ENCODE results near the gene CTIF.

CTIF gene

DNA sequence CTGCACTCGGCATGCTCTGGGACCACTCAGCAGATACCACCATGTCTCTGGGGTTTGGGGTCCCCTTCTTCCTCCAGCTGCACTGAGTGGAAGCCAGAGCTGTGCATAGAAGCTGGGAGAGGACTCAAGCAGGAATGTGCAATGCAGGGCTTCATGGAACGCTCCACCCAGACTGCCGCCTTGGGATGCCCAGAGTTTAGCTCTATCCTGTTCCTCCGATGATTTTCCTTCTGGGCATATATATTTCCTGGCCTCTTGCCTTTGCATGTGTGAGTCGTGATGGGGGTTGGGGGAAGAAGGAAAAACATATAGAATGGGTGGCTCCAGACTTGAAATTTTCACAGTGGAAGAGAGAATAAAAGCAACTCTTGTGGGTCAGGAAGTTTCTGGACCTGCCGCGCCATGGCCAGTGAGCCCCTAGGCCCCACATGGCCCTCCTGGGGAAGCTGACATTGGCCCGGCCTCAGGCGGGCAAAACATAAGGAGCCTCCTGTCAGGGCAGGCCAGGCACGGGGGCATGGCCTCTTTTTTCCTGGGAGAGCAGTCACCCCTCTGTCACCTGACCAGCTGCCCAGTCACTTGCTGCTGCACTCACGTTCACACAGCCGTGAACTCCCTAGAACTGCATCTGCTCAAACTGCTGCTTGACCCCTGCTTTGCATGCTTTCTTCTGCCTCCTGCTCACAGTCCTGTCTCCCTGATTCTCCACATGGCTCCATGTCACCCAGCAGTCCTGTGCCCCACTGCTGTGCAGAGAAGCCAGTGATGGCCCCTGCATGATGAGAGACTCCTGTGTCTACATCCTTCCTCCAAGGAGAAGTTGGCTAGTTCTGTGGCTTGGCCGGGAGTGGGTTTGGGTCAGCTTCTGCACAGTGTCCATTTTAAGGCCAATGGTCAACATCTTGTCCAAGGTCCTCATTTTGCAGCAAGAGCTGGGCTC is 197.8 kb downstream of the CTIF start:
- no peak for DNase-seq

DNA sequence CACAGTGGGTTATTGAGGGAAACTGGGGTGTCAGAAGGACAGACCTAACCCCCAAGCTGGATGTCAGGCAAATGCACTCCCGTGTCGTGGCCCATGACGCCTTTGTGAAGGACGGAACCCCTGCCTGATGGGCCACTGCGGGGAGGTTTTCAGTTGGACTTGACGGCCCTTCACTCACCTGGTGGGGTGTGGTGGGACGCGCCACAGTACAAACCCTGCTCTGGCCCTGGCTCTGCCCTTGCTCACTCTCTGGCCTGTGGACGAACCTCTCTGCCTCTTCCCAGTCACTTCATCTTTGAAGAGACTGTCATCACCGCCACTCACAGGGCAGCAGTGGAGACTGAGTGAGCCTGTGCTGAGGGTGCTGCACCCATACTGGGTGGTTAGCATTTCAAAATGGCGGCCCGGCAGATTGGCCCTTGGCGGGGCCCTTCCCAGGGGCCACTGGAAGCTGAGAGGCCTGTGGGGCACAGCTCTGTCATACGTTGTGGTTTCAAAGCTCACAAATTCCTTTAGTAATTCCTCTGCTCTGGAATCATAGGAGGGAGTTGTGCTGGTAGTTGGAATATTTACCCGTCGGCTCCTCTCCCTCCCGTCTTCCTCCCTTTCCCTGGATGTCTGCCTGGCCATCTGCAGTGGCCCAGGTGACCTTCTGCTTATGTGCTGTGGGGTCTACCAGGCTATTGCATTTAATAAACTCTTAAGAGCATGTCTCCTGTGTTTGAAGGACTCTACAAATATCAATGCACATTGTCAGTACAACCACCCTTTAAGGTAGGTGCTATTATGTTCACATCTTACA is 200.6 kb downstream of the CTIF start:
- no peak for DNase-seq

DNA sequence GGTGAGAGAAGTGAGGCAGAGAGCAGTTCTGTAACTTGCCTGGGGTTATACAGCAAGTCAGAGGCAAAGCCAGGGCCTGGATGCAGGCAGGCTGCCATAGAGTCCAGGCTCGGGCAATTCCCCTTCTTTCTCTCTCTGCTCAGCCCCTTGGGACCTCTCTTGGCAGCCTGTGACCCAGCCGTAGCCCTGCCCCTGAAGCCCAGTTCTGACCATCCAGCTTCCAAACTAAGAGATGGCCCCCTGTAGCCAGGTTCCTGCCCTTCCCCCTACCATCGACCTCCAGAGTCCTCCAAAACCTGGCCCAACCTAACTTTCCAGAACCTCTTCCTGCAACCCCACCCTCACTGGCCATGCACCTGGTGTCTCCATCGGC is 201.2 kb downstream of the CTIF start:
- no peak for DNase-seq

DNA sequence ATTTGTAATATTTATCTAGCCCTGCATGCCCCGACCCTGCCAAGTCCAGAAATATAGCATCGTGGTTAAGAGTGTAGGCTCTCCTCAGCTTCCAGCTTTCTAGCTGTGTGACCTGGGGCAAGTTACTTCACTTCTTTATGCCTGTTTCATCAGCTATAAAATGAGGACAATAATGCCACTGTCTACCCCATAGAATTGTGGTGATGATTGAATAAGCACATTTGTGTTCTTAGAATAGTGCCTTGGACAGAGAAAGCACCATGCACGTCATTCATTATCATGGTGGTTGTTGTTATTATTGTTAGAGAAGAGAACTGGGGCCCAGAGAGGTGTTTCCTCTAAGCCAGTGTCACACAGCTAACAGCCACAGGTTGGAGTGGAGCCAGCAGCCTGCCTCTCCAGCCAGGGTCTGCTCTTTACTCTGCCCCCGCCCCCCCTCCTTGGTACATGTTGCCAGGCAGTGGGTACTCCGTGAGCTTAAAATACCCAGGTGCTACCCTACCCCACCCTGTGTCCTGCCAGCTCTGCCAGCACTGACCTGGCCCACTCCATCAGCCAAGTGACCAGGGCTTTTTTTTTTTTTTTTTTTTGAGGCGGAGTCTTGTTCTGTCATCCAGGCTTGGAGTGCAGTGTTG is 202.1 kb downstream of the CTIF start:
- no peak for DNase-seq

DNA sequence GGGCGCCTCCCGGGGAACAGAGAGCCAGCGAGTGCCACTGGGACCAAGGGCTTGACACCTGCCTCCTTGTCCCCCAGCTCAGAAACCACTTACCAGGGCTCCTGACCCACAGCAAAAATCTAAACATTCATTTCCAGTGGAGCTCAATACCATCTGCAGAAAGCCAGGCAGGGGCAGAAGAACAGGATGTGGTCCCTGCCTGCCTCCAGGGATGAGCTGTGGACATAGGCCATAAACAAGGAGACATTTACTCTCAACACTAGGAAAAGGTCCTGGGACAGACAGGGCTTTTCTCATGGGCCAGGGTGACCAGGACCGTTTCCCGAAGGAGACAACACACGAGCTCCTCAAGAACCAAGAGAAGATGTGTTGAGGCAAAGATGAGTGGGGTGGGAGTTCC is 203.0 kb downstream of the CTIF start:
- DNase-seq, result no peak

DNA sequence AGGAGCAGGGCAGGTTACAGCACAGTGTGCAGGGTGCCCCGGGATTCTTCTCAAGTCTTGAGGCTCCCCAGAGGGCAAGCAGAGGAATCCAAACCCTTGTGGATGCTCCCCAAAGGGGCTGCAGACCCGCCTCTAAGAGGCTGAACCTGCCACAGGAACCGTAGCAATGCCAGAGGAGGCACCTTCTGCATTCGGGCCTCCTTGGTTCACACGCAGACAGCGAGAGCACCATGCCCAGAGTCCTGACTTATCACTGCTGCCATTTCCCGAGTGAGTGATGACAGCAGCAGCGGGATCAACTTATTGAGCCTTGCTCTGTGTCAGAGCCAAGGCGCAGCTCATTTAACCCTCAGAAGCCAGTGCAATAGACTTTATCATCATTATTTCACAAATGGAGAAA is 203.5 kb downstream of the CTIF start:
- no peak for DNase-seq

DNA sequence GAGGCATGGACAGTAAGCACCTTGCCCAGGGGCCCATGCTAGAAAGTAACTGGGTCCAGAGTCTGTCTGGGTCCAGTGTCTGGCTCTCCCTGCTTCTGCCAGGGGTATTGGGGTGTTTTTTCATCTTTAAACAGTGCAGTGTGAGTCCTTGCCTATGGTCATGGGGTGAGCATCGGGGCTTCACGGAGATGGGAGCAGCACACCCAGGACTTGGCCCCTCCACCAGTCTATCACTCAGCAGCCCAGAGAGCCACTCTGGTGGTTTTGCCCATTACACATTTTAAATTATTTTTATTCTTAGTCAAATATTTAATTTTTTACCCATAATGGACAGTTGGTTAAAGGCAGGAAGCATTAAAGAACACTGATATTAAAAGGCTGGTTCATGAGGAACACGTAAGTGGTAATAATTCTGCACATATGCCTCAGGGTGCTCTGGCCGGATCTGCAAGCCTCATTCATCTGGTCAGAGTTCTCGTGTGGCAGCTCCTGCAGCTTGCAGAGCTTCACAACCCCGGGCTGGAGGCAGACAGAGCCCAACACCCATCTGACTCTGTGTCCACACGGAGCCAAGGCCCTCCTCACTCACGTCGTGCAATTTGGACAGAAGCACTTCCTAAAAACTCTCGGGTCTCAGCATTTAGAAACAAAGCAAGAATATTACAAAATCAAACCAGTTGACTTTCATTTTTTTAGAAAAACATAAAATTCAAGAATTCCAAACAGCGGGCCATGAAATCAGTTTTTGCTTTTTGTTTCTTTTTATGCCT is 204.1 kb downstream of the CTIF start:
- no peak for DNase-seq

DNA sequence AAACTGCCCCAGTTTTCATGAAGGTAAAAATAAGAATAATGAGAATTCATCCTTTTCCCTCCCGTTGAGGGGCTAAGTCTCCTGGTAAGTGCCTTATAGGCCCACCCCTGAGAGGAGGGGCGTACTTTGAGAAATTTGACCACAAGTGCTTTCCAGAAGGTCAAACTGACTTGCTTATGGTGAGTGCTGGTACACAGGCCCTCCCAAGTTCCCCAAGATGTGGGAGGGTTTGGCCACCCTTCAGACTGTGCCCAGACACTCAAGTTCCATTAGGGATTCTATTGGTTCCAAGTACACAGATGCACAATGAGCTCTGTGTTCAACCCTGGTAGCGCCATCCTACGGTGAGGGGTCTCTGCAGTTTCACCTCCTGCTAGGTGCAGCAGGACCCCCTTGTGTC is 205.1 kb downstream of the CTIF start:
- DNase-seq, result no peak

DNA sequence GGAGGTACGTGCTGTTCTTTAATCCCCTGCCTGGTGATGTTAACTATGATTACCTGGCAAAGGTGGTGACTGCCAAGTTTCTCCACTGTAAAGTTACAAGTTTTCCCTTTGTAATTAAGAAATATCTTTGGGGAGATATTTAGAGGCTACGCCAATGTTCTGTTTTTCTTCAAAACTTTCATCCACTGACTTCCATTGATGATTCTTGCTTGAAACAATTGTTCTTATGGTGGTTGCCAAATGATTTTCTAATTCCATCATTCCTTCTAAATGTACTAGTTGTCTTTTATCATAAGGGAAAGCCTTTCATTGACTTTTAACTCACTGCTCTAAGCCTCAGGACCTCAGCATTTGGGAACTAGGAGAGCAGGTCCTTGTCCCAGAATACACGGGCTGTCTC is 206.5 kb downstream of the CTIF start:
- no peak for DNase-seq

DNA sequence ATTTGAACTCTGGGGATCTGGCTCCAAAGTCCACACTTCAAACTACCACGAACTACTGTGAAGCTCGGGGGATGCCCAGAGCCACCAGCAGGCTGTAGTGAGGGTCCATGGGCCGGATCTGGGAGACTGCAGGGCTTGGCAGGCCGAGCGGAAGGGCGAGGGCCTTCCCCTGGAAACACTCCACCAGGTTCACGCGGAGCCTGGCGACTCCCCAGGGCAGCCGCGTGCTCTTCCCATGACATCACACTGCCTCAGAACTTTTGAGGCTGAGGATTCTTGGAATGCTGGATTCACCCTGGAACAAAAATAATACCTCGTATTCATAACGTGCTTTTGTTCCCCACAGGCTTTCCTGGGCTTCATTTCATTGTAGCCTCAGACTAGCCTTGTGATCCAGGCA is 210.9 kb downstream of the CTIF start:
- no peak for DNase-seq

DNA sequence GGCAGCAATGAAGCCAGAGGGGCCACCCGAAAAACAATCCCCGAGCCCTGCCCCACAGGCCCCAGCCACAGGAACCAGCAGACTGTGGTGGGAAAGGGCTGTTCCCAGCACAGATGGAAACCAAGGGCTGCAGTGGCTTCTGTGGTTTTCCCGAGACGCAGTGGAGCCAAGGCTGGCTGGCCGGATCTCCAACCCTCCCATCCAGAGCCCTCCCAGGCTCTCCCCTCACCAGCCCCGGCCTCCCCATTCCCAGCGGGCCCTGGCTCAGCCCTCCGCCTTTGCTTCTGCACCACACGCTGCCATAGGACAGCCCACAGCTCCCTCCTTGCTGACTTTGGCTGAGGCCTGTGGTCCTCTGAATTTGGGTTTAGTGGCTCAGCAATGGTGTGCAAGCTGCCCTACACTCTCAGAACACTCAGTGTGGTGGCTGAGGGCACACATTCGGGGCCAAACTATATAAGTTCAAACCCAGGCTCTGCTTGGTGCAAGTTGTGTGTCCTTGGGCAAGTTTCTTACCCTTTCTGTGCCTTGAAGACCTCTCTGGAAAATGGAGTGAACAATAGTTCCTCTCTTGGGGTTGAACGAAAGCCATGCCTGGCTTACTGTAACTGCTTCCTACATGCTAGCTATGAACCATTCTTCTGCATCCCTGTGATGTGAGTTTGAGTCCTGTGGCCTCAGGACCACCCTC is 211.8 kb downstream of the CTIF start:
- DNase-seq, result no peak

DNA sequence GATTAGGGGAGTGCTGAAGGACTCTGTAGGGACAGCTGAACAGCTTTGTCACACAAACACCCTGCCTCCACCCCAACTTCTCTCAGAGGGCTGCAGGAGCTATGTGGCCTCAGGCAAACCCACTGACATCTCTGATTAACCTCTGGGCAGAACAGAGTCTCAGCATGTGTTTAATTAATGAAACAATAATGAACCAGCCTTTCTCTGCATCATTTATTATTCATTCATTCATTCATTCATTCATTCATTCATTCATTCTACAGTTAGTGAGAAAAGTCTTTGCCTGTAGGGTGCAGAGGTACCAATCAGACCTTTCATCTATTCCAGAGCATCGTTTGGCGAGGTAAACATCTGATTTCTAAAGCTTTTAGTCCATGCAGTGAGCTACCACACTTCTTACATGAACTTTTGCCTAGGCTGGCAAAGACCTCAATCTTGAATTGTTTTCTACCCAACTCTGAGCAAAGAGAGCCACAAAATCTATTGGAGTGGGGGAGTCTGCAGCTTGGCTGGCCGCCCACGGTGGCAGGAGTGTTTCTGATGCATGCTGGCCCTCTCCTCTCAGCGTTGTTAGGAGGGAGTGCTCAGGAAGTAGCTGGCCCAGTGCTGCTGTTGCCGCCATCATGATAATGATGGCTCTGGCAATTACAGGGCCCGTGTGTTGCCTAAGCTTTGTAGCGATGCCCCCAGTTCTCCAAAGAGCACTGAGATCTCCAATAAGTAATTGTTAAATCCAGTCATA is 213.1 kb downstream of the CTIF start:
- no peak for DNase-seq

DNA sequence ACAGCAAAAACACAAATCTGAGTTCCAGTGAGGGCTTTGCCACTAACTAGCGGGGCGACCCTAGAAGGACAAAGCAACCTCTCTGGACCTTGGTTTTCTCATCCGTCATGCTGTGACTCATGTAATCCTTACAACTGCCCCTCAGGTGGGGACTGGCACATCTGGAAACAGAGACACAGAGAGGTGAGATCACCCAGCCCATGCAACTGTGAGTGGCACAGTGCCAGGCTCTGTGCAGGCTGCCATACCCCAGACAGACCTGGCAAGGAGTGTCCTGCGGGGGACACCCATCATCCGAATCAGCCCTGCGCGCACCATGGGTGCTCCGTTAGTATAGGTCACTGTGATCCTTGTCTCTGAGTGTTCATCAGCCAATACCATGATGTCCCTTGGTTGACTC is 213.6 kb downstream of the CTIF start:
- DNase-seq, result no peak

DNA sequence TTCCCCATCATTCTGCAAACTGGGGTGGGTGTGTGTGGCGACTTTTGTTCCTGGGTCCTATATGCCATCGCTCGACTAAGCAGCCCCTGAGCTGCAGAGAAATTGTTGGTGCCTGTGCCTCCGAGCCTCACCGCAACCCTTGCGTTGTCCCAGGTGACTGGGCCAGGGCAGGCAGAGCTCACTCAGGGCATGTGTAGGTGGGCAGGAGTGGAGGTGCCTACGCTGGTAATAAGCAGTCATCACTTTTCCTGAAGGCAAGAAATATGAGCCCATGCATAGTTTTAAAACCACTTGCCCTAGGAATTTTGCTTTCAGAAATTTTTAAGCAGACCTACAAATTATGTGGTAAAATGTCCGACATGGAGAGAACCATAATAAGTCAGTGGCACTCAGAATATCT is 214.1 kb downstream of the CTIF start:
- no peak for DNase-seq

DNA sequence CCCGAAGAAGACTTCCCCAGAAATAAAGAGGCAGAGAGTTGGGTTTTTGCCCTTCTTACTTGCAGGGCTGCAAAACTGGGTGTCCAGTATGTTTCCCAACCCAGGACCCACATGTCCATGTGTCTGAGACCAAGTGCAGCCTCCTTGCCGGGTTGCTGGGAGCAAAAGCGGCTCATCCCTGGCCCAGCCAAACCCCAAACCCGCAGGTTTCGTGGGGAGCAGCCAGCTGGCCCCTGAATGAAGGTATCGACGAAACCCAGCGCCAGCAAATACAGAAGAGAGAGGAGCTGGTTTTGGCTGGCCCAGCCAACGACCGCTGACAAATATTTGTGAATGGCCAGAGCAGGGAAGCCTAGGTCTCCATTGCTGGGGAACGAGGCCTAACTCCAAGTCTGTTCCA is 214.9 kb downstream of the CTIF start:
- DNase-seq, result no peak

DNA sequence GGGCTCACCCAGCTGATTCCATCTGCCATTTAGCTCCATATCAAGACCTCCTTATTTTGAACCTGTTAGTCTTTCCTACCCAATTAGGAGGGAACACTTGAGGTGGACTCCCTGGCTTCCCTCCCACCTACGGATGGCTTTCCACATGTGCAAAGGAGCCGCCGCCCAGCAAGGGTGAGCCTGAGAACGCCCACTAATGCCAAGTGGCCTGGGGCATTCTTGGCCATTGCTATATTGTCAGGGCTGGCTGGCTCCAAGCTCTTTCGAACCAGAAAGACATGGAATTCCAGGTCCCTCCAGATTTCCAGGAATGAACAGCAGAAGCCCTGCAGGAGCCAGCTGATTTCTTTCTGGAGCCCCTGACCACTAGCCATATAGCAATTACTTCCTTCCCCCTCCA is 215.7 kb downstream of the CTIF start:
- no peak for DNase-seq

DNA sequence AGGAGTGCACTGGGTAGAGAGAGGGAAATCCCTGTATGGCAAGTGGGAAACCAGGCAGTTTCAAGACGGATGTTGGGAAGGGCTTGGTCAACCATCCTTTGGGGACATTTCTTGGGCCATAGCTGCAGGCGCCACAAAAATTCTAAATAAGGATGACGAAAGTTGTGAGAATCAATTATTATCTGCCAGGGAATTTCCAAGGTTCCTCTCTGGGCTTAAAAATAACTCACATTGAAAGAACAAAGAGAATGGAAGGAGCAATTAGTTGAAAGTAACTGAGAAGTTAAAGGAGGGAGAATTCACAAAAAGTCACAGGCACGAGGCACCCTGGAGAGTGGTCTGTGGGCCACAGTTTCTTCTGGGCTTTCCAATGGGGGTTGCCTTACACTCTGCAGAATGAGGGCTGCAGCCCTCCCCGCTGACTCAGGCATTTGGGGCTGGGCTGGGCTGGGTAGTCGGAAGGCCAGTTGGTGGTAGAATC is 216.2 kb downstream of the CTIF start:
- no peak for DNase-seq

DNA sequence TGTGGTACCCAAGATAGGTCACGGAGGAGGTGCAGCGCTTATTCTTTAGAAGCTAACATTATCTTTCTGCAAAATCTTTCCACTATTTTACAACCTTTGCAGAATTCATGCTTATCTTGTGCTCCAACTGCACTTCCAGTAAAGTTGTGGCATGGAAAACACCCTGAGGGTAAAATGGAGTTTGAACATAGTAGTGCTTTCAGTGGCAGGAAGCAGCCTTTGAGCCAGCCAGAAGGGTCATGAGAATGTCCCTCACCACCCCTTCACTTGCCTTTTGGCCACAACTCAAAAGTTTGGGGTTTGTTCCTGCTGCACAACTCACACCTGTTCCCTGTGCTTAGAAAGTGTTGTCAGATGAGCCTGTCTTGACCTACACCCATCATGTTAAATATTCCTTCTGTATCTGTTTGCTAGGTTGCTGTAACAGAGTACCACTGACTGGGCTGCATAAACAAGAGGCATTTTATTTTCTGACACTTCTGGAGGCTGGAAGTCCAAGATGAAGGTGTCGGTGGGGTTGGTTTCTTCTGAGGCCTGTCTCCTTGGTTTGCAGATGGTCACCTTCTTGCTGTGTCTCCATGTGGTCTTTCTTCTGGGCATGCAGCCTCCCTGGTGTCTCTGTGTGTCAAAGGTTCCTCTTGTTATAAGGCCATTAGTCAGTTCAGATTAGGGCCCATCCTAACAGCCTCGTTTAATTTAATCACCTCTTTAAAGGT is 217.8 kb downstream of the CTIF start:
- no peak for DNase-seq

DNA sequence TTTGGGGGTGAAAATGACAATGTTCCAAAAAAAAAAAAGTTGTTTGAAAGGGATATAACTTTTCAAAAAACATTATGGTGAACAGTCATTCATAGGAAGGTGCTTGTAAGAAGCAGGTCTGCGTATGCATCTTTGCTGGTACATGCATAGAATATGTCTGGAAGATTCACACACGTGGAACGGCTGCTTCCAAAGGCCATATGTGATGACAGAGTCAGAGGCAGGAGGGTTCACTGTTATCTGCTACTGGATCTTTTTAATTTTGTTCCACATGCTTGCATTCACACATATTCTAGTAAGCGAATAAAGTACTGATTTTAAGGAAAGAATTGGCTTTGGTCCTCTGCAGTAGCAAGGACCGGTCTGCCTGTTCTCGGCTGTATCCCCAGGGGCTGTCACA is 218.5 kb downstream of the CTIF start:
- no peak for DNase-seq

DNA sequence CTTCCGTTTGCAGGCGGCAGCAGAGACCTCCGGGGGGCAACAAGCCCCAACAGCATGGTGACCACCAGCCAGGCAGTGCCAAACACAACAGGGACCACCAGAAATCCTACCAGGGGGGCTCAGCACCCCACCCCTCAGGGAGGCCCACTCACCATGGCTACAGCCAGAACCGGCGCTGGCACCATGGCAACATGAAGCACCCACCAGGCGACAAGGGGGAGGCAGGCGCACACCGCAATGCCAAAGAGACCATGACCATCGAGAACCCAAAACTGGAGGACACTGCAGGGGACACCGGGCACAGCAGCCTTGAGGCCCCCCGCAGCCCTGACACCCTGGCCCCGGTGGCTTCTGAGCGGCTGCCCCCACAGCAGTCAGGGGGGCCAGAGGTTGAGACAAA is 219.1 kb downstream of the CTIF start:
- DNase-seq, result no peak

DNA sequence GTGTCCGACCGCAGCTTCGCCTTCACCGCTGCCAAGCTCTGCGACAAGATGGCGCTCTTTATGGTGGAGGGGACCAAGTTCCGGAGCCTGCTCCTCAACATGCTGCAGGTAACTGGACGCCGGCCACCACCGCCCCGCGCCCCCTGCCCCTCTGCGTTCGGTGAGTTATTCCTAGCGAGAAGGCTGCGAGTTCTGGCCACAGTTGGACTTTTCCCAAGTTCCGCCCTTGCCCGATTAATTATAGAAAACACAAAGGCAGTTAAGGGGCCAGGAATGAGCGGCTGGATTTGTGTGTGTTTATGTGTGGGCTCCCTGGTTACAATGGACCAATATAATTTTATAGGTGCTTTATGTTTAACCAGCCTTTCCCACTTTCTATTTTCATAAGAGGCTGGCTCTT is 222.8 kb downstream of the CTIF start:
- no peak for DNase-seq

Data from NCI-H2171 treated with DMSO at 0.1 percent for 48 hours (cell line).